GM10847 (cell line): ENCODE data around the gene ANGEL1.
A peak's percentile ranks its signal among the peaks of the same experiment; 100 is the strongest.

ENCODE experiments used
- POLR2A ChIP-seq: IDR thresholded peaks from 2 replicates; pipeline ENCODE4 v1.6.1; 2011; ENCODE audit not compliant: insufficient read length; ENCODE audit errors: extremely low read depth

ANGEL1 gene

GRCh38 chr14:76812422-76813383, at the start of gene ANGEL1:
Gene ANGEL1 (minus strand): TSS chr14:76812882. CDS start chr14:76812827, 55 bp downstream.
- TF ChIP-seq POLR2A = peak; percentile 84

GRCh38 chr14:76861574-76862255, 49.0 kb upstream of the ANGEL1 start:
- no peak for TF ChIP-seq POLR2A

- TF ChIP-seq POLR2A = no peak
Observed at GRCh38 chr14:76856769-76857168, 44.1 kb upstream of the ANGEL1 start.

GRCh38 chr14:76855066-76855465, 42.4 kb upstream of the ANGEL1 start:
- no peak for TF ChIP-seq POLR2A

- TF ChIP-seq POLR2A = no peak
Observed at GRCh38 chr14:76848879-76849278, 36.2 kb upstream of the ANGEL1 start.

- TF ChIP-seq POLR2A = no peak
Observed at GRCh38 chr14:76846331-76847047, 33.8 kb upstream of the ANGEL1 start.

- no peak for TF ChIP-seq POLR2A
Observed at GRCh38 chr14:76844223-76844622, 31.5 kb upstream of the ANGEL1 start.

- TF ChIP-seq POLR2A = no peak
Observed at GRCh38 chr14:76842414-76842813, 29.7 kb upstream of the ANGEL1 start.

- TF ChIP-seq POLR2A = no peak
Observed at GRCh38 chr14:76837524-76837923, 24.8 kb upstream of the ANGEL1 start.

GRCh38 chr14:76836029-76836630, 23.4 kb upstream of the ANGEL1 start:
- TF ChIP-seq POLR2A = no peak

- TF ChIP-seq POLR2A = no peak
Observed at GRCh38 chr14:76834241-76834661, 21.6 kb upstream of the ANGEL1 start.

GRCh38 chr14:76833011-76833410, 20.3 kb upstream of the ANGEL1 start:
- no peak for TF ChIP-seq POLR2A

- no peak for TF ChIP-seq POLR2A
Observed at GRCh38 chr14:76832503-76832988, 19.9 kb upstream of the ANGEL1 start.

- TF ChIP-seq POLR2A = no peak
Observed at GRCh38 chr14:76830556-76830955, 17.9 kb upstream of the ANGEL1 start.
